Smooth muscle cell (in vitro differentiated cells): ENCODE measurements around the gene CRYBA1. TPM values are rescaled to one million over a fixed set of nuclear protein-coding genes. Genes with fewer than 3 reads are reported as not detected.
A peak's percentile ranks its signal among the peaks of the same experiment; 100 is the strongest.
"Not testable (repeated sequence)": the region's sequence is repeated elsewhere in the genome, so short reads cannot be mapped to it uniquely, and the experiment has no call there.

Experiments
- DNase-seq: peaks from one replicate; lab custom pipeline; 2025; ENCODE audit not compliant: unreplicated experiment; lab: John Stamatoyannopoulos, UW
- H2AFZ ChIP-seq: fragments of 200-600 bp; sonication (generic); 2 replicates; pipeline ENCODE4 v1.6.0; 2016; ENCODE audit warnings: antibody characterized with exemption, low read depth, mild to moderate bottlenecking
- H3F3A ChIP-seq: fragments of 200-600 bp; sonication (generic); 2 replicates; pipeline ENCODE4 v1.6.0; 2017; ENCODE audit warnings: antibody characterized with exemption, low read depth
- H3K27ac ChIP-seq: fragments of 200-600 bp; sonication (generic); 2 replicates; pipeline ENCODE4 v1.5.1; 2016; ENCODE audit warnings: low read depth, mild to moderate bottlenecking
- H3K27me3 ChIP-seq: fragments of 200-600 bp; sonication (generic); 2 replicates; pipeline ENCODE4 v1.6.1; 2016; ENCODE audit warnings: low read depth, mild to moderate bottlenecking
- H3K36me3 ChIP-seq: fragments of 200-600 bp; sonication (generic); 2 replicates; pipeline ENCODE4 v1.5.1; 2016; ENCODE audit warnings: low read depth
- H3K4me1 ChIP-seq: fragments of 200-600 bp; sonication (generic); 2 replicates; pipeline ENCODE4 v1.5.1; 2016; ENCODE audit warnings: low read depth
- H3K4me2 ChIP-seq: fragments of 200-600 bp; sonication (generic); 2 replicates; pipeline ENCODE4 v1.6.0; 2016; ENCODE audit warnings: mild to moderate bottlenecking
- H3K4me3 ChIP-seq: fragments of 200-600 bp; sonication (generic); 2 replicates; pipeline ENCODE4 v1.5.1; 2016; ENCODE audit warnings: mild to moderate bottlenecking
- H3K79me2 ChIP-seq: fragments of 200-600 bp; sonication (generic); 2 replicates; pipeline ENCODE4 v1.6.0; 2016; ENCODE audit warnings: low read depth, mild to moderate bottlenecking
- H3K9ac ChIP-seq: fragments of 200-600 bp; sonication (generic); 2 replicates; pipeline ENCODE4 v1.6.0; 2016; ENCODE audit warnings: low read depth
- H3K9me3 ChIP-seq: fragments of 200-600 bp; sonication (generic); replicated peaks from 2 replicates; pipeline ENCODE4 v1.5.1; 2016; ENCODE audit warnings: low read depth
- H4K20me1 ChIP-seq: fragments of 200-600 bp; sonication (generic); 2 replicates; pipeline ENCODE4 v1.6.0; 2016; ENCODE audit warnings: low read depth
- CTCF ChIP-seq: fragments of 200-600 bp; sonication (generic); IDR thresholded peaks from 2 replicates; pipeline ENCODE4 v1.5.1; 2017; ENCODE audit warnings: borderline replicate concordance, mild to moderate bottlenecking, antibody characterized with exemption; ENCODE audit not compliant: insufficient read depth, poor library complexity, severe bottlenecking
- WGBS: methylation state at CpG from one replicate; pipeline ENCODE4 v1.1.7; 2016; ENCODE audit warnings: low lambda C conversion rate; 5-methylcytosine and 5-hydroxymethylcytosine counted together
- polyA plus RNA-seq: library from polyadenylated mRNA; unstranded; fragments of >200 nt; fragmentation: Nextera tagmentation; extraction: Ambion mirVana; gene quantifications from 2 replicates; pipeline ENCODE4 v1.2.1, GENCODE V29; 2016
- total RNA-seq: library from RNA; depleted of rRNA; stranded (reverse); fragments of >200 nt; gene quantifications from 2 replicates; pipeline ENCODE4 v1.2.3, GENCODE V29; 2014

CRYBA1 gene
- total and polyA plus RNA-seq, 2 experiments from 2014 or later = not detected

DNA sequence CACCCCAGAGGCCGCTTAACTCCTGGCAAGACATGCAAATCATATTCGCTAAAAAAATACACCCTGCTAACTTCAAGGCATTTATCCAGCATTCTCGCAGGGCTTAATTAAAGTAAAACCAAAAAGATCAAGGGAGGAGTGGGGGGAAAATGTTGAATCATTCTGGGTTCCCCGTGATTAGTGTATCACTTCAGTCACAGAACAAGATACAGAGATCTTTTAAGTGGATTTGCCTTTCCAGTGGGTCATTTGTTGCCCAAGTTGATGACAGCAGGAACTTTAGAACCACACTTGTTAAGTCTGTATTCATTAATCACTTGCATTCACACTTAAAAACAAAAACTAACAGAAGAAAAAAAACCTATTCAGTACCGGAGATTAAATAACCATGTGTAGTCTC lies 17.3 kb downstream of the CRYBA1 start:
- WGBS = 92% methylated on average over 5 of the region's 5 CpGs
- no peak overlapping the region for H2AFZ ChIP-seq
- H3F3A ChIP-seq = peaks cover 23% of the 10 kb centered on the region
- H3K36me3 ChIP-seq = peaks cover 36% of the 10 kb centered on the region
- no peak for TF ChIP-seq CTCF
- peaks cover 97% of the 10 kb centered on the region for H4K20me1 ChIP-seq
- H3K4me1 ChIP-seq = no peaks in the 10 kb centered on the region
- no peaks in the 10 kb centered on the region for H3K9me3 ChIP-seq
- no peak overlapping the region for H3K4me2 ChIP-seq
- peak overlapping the region; percentile 24 for H3K27ac ChIP-seq
- no peak overlapping the region for H3K9ac ChIP-seq
- H3K27me3 ChIP-seq = no peaks in the 10 kb centered on the region
- H3K79me2 ChIP-seq = peaks cover 70% of the 10 kb centered on the region
- DNase-seq = no peak
- no peak overlapping the region for H3K4me3 ChIP-seq

DNA sequence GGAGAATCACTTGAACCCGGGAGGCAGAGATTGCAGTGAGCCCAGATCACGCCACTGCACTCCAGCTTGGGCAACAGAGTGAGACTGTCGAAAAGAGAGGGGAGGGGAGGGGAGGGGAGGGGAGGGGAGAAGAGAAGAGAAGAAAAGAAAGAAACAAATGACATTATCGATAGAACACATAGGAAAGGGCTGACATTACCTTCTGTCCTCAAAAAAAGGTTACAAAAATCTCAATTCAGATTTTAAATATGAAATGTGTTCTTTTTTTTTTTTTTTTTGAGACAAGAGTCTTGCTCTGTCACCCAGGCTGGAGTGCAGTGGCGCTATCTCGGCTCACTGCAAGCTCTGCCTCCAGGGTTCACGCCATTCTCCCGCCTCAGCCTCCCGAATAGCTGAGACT lies 25.3 kb downstream of the CRYBA1 start:
- peaks cover 21% of the 10 kb centered on the region for H3F3A ChIP-seq
- H3K9me3 ChIP-seq, H3K27ac ChIP-seq, H3K4me3 ChIP-seq, H3K4me2 ChIP-seq, H3K4me1 ChIP-seq, DNase-seq, H3K9ac ChIP-seq, H2AFZ ChIP-seq, H3K27me3 ChIP-seq: not testable (repeated sequence)
- H3K79me2 ChIP-seq = peaks cover 96% of the 10 kb centered on the region
- WGBS = 95% methylated on average over 8 of the region's 9 CpGs
- H4K20me1 ChIP-seq = peaks cover 100% of the 10 kb centered on the region
- H3K36me3 ChIP-seq = peaks cover 13% of the 10 kb centered on the region

DNA sequence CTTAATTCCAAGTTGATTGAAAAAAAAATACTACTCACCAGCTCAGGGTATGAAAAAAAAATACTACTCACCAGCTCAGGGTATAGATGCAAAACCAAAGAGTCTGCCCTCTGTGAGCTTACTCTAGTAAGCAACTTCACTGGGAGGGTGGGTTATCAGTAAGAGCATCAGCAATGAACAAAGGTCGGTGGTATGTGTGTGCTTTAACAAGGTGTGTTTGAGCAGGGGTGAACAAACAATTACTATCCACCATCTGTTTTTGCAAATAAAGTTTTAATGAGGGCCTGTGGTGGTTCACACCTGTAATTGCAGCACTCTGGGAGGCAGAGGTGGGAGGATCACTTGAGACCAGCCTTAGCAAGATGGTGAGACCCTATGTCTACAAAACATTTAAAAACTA lies 27.3 kb downstream of the CRYBA1 start:
- Histone ChIP-seq H3K36me3 (peaks cover 11% of the 10 kb centered on the region), H4K20me1 (peaks cover 100% of the 10 kb centered on the region)

GRCh38 chr17:29278692-29279091 lies 32.0 kb downstream of the CRYBA1 start:
- no peaks in the 10 kb centered on the region for H3K27me3 ChIP-seq
- TF ChIP-seq CTCF = no peak
- H3K36me3 ChIP-seq = peaks cover 5% of the 10 kb centered on the region

More for the DNA sequence above, 27.3 kb downstream of the CRYBA1 start:
- H3K4me1 ChIP-seq = no peaks in the 10 kb centered on the region
- H3K27ac ChIP-seq = no peak overlapping the region
- no peak overlapping the region for H3K4me3 ChIP-seq
- no peaks in the 10 kb centered on the region for H3K27me3 ChIP-seq
- 75% methylated on average over 1 of the region's 1 CpG for WGBS
- no peak overlapping the region for H3K4me2 ChIP-seq
- H3F3A ChIP-seq = peaks cover 19% of the 10 kb centered on the region
- peaks cover 99% of the 10 kb centered on the region for H3K79me2 ChIP-seq
- no peak for DNase-seq
- peaks cover 2% of the 10 kb centered on the region for H3K9me3 ChIP-seq
- no peak overlapping the region for H2AFZ ChIP-seq
- no peak for TF ChIP-seq CTCF
- H3K9ac ChIP-seq = no peak overlapping the region

More at GRCh38 chr17:29278692-29279091, 32.0 kb downstream of the CRYBA1 start:
- H4K20me1 ChIP-seq = peaks cover 100% of the 10 kb centered on the region
- no peak for DNase-seq
- no peak overlapping the region for H2AFZ ChIP-seq
- no peak overlapping the region for H3K4me3 ChIP-seq
- H3K9me3 ChIP-seq = peaks cover 2% of the 10 kb centered on the region
- H3F3A ChIP-seq = no peaks in the 10 kb centered on the region
- H3K4me2 ChIP-seq = no peak overlapping the region
- H3K4me1 ChIP-seq = no peaks in the 10 kb centered on the region
- no peak overlapping the region for H3K9ac ChIP-seq
- no peak overlapping the region for H3K27ac ChIP-seq
- H3K79me2 ChIP-seq = peaks cover 100% of the 10 kb centered on the region
